Tibial nerve (tissue), 3 donors: Measurements from ENCODE around the gene RAB40A.
"Not testable (repeated sequence)": the region's sequence is repeated elsewhere in the genome, so short reads cannot be mapped to it uniquely, and the experiment has no call there.

Experiments
- CTCF ChIP-seq, 5 experiments: fragments of 200-600 bp in 3 of 5; fragments of 450-650 bp in 2 of 5; sonication (generic) in 3 of 5; IDR thresholded peaks; one replicate each; pipeline ENCODE4 v1.5.1; 2016 to 2019; ENCODE audit warnings: antibody characterized with exemption in 5 of 5, mild to moderate bottlenecking in 3 of 5, moderate library complexity in 2 of 5
- POLR2A ChIP-seq, 2 donors: fragments of 450-650 bp; IDR thresholded peaks; one replicate each; pipeline ENCODE4 v1.6.1; 2017; ENCODE audit warnings: antibody characterized with exemption in 2 of 2, mild to moderate bottlenecking in 2 of 2, moderate library complexity in 2 of 2

GRCh38 chrX:103493578-103493977 lies 25.7 kb downstream of the RAB40A start:
- not testable (repeated sequence) for TF ChIP-seq POLR2A, CTCF (IDR thresholded peaks at IDR 0.05)
